ENCODE measurements around the gene OGG1. TPM values are rescaled to one million over a fixed set of nuclear protein-coding genes. Genes with fewer than 3 reads are reported as not detected.
A peak's percentile ranks its signal among the peaks of the same experiment; 100 is the strongest.

The OGG1 gene
- total RNA-seq, 1 donor from 2014 or later = 38.6 TPM

DNA sequence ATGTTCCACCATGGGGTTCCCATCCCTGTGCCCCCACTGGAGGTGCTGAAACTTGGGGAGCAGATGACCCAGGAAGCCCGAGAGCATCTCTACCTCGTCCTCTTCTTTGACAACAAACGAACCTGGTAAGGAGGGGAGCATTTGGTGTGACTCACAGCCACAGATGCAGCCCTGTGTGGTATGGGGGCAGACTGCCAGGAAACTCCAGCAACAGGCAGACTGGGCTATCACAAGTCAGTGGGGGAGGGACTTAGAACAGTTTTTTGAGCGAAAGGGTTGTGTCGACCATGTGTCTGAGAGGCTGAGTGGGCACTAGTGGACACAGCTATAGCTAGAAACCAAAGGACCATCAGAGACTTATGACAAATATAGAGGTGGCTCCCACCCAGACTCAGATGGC is 3.4 kb upstream of the OGG1 start:
- Mint-ChIP-seq H3K4me1 (peaks cover 24% of the 10 kb centered on the region), H3K36me3 (ENCODE audit: low read depth) (peaks cover 4% of the 10 kb centered on the region), H3K9me3 (no peaks in the 10 kb centered on the region), H3K27ac (ENCODE audit: unreplicated experiment) (no peak overlapping the region), H3K4me3 (peak overlapping the region; percentile 31), H3K27me3 (ENCODE audit: low read depth) (peaks cover 4% of the 10 kb centered on the region)
- TF ChIP-seq, protein P1, sequence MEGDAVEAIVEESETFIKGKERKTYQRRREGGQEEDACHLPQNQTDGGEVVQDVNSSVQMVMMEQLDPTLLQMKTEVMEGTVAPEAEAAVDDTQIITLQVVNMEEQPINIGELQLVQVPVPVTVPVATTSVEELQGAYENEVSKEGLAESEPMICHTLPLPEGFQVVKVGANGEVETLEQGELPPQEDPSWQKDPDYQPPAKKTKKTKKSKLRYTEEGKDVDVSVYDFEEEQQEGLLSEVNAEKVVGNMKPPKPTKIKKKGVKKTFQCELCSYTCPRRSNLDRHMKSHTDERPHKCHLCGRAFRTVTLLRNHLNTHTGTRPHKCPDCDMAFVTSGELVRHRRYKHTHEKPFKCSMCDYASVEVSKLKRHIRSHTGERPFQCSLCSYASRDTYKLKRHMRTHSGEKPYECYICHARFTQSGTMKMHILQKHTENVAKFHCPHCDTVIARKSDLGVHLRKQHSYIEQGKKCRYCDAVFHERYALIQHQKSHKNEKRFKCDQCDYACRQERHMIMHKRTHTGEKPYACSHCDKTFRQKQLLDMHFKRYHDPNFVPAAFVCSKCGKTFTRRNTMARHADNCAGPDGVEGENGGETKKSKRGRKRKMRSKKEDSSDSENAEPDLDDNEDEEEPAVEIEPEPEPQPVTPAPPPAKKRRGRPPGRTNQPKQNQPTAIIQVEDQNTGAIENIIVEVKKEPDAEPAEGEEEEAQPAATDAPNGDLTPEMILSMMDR (conservative IDR thresholded peaks at IDR 0.05) = no peak
- DNase-seq (ENCODE audit: low read depth, low spot score) = no peak

DNA sequence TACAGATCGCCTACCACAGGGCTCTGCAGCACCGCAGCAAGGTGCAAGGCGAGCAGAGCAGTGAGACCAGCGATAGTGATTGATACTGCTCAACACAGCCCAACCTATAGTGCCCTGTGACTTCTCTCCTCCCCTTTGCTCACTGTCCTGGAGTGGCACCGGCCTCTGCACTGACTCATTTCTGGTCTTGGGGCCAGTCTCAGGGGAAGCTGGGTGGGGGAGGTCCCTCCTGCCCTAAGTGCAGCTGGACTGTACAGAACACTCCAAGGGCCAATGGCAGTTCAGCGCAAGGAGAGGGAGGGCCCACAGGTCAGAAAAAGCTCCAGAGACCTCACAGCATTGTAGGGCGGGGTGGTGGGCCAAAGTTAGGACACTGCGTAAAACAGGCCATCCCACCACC is 2.5 kb upstream of the OGG1 start:
- peak overlapping the region; percentile 68 for H3K4me3 Mint-ChIP-seq
- no peak overlapping the region for H3K27ac Mint-ChIP-seq (ENCODE audit: unreplicated experiment)
- peaks cover 4% of the 10 kb centered on the region for H3K27me3 Mint-ChIP-seq (ENCODE audit: low read depth)
- no peaks in the 10 kb centered on the region for H3K9me3 Mint-ChIP-seq
- peaks cover 33% of the 10 kb centered on the region for H3K4me1 Mint-ChIP-seq
- H3K36me3 Mint-ChIP-seq (ENCODE audit: low read depth) = peaks cover 4% of the 10 kb centered on the region
- TF ChIP-seq, protein P1 (conservative IDR thresholded peaks at IDR 0.05) = no peak
- no peak for DNase-seq (ENCODE audit: low read depth, low spot score)

DNA sequence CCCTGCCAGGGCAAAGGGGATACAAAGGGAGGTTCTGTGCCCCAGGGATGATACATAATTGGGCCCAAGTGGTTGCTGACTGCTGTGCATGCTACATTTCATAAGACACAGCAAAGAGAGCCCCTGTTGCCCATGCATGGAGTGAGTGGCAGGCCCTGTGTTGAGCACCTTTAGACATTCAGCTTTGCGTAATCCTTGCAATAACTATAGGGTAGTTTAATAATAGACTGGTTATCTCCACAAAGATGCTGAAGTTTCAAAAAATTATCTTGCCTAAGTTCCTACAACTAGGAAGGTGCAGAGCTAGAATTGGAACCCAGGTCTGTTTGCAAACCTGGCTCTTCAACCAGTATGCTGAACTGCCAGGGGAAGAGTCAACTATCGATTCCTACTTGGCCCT is 1.7 kb upstream of the OGG1 start:
- Mint-ChIP-seq H3K27ac (ENCODE audit: unreplicated experiment) (no peak overlapping the region), H3K9me3 (no peaks in the 10 kb centered on the region), H3K4me3 (peak overlapping the region; percentile 67), H3K27me3 (ENCODE audit: low read depth) (peaks cover 4% of the 10 kb centered on the region), H3K36me3 (ENCODE audit: low read depth) (peaks cover 4% of the 10 kb centered on the region), H3K4me1 (peaks cover 33% of the 10 kb centered on the region)
- DNase-seq (ENCODE audit: low read depth, low spot score) = no peak
- TF ChIP-seq, protein P1 (conservative IDR thresholded peaks at IDR 0.05) = no peak

DNA sequence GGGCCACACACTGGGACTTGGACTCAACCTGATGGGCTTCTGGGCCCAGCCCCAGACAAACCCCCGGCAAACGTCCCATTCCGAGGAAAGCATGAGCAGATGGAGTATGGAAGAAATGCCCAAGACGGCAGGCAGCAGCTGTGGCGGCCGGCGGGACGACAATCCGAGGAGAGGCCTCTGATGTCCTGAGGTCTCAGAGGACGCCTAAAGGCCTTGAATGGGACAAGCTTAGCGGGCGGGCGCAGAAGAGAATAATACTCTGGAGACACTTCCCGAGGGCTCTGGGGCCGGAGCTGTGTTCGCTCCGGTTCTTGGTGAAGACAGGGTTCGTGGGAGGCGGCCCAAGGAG is 482 bp upstream of the OGG1 start:
- Mint-ChIP-seq H3K27ac (ENCODE audit: unreplicated experiment) (peak overlapping the region; percentile 98), H3K4me1 (peaks cover 33% of the 10 kb centered on the region), H3K27me3 (ENCODE audit: low read depth) (peaks cover 4% of the 10 kb centered on the region), H3K9me3 (no peaks in the 10 kb centered on the region), H3K36me3 (ENCODE audit: low read depth) (peaks cover 4% of the 10 kb centered on the region), H3K4me3 (peak overlapping the region; percentile 99)
- TF ChIP-seq, protein P1 (conservative IDR thresholded peaks at IDR 0.05) = no peak
- no peak for DNase-seq (ENCODE audit: low read depth, low spot score)

DNA sequence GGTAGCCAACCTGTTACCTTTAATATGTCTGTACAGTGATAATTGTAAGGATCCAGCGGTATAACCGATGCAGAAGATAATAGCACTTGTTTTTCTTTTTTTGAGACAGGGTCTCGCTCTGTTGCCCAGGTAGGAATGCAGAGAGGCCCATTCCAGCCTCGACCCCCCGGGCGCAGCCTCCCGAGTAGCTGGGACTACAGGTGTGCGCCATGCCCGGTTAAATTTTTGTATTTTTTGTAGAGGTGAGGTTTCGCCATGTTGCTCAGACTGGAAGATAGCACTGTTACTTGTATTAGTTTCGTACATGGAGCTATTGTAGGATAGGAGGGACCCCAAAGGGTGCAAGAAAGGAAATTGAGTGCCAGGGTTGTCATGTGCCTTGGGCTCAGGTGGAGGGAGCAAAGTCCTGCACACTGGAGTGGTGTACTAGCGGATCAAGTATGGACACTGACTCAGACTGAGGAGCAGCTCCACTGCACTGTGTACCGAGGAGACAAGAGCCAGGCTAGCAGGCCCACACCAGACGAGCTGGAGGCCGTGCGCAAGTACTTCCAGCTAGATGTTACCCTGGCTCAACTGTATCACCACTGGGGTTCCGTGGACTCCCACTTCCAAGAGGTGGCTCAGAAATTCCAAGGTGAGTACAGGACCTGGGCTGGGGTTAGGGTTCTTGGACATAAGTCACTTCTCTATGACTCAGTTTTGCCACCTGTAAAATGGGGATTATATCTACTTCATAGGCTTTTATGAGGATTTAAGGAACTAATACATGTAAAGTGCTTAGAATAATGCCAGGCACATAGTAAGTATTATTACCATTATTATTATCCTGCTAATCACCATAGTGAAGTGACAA is 1.0 kb downstream of the OGG1 start:
- Mint-ChIP-seq H3K27ac (ENCODE audit: unreplicated experiment) (peak overlapping the region; percentile 98), H3K9me3 (no peaks in the 10 kb centered on the region), H3K4me3 (peak overlapping the region; percentile 99), H3K4me1 (peaks cover 33% of the 10 kb centered on the region), H3K27me3 (ENCODE audit: low read depth) (peaks cover 4% of the 10 kb centered on the region), H3K36me3 (ENCODE audit: low read depth) (no peaks in the 10 kb centered on the region)
- DNase-seq (ENCODE audit: low read depth, low spot score) = no peak
- TF ChIP-seq, protein P1 (conservative IDR thresholded peaks at IDR 0.05) = no peak

Measured in neural crest cell (in vitro differentiated cells).